Limb (tissue), 2 donors: ENCODE data around the gene ACTL6B.

ENCODE experiments used
- DNase-seq, 2 donors: peaks; one replicate each; pipeline ENCODE4 v3.0.0-alpha.2; 2016; ENCODE audit errors: extremely low spot score in 2 of 2

ACTL6B gene

DNA sequence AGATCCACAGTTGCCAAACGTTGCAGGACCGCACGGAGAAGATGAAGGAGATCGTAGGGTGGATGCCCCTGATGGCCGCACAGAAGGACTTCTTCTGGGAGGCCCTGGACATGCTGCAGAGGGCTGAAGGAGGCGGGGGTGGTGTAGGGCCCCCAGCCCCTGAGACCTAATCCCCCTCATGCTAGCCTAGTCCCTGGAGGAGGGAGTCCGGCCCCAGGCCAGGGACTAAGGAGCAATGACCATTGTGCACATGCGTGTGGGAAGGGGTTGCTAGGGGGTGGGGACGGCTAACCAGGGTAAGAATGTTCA lies 55.6 kb downstream of the ACTL6B start:
- no peak for DNase-seq

DNA sequence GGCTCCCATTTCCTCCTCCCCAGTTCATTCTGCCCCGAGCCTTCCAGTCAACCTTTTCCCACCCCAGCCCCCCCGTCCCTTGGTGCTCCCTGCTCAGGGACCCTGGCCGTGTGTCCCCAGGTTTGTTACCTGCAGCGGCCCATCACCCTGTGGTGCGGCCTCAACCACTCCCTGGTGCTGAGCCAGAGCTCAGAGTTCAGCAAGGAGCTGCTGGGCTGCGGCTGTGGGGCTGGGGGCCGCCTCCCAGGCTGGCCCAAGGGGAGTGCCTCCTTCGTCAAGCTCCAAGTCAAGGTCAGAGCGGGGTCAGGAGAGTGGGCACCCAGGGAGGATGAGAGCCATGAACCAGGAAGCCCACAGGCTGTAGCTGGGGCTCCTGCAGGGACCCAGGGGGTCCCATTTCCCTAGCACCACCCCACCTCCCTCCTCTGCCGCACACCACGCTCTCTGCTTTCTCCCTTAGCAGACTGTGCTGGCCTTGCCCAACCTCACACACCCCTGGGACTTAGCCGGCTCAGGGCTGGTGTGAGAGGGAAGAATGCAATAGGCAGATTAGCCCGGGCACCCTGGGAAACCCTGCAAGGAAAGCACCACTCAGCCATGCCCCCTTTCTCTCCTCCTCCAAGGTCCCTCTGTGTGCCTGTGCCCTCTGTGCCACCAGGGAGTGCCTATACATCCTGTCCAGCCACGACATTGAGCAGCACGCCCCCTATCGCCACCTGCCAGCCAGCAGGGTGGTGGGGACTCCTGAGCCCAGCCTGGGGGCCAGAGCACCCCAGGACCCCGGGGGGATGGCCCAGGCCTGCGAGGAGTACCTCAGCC lies 56.1 kb downstream of the ACTL6B start:
- DNase-seq: no peak

DNA sequence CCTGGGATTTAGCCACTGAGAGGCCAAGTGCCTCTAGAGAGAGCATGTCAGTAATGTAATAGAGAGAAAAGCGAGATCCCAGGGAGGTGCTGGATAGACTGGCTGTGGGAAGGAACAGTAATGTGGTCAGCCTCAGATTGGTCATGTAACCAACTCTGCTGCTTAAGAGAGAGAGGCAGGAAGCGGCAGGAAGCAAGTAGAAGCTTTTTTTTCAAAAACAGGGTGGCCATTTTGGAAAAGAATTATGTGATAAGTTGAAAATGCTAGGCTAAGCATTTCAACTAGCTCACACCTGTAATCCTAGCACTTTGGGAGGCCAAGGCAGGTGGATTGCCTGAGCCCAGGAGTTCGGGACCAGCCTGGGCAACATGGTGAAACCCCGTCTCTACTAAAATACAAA lies 57.8 kb downstream of the ACTL6B start:
- no peak for DNase-seq

DNA sequence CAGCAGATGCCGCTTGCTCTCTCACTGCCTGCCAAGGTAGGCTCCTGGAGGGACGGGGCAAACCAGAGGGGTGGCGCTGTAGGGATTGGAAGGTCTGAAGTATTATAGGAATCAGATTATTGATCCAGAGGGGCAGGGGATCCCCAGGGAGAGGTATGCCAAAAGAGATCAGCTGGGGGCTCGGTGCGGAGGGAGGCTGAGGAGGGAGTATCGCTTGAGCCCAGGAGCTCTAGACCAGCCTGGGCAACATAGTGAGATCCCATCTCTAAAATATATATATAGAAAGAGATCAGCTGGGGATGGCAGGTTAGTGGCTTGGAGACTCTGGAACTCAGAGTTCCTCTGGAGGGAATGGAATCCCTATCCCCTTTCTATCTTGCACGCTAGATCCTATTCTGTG lies 61.1 kb downstream of the ACTL6B start:
- DNase-seq: no peak
